AG04449 (cell line): Measurements from ENCODE around the gene HOXD11.

ENCODE experiments used
- CTCF ChIA-PET: fragments of 350-600 bp; formaldehyde crosslinking; extraction: SDS; loops from one replicate; lab custom pipeline; 2021; ENCODE audit warnings: antibody characterized with exemption; lab: Yijun Ruan, JAX
- POLR2A ChIA-PET: fragments of 400-600, 350-600 bp; formaldehyde crosslinking; extraction: SDS; loops from one replicate; lab custom pipeline; 2020; ENCODE audit warnings: antibody characterized with exemption, inconsistent platforms; lab: Yijun Ruan, JAX
- DNase-seq: peaks from one replicate; pipeline ENCODE4 v3.0.0-alpha.2; 2010; ENCODE audit warnings: low read depth, low spot score
- H3K4me3 ChIP-seq: 2 replicates; pipeline ENCODE4 v1.5.1; 2011; ENCODE audit warnings: low read depth, mild to moderate bottlenecking, control low read depth, low read length
- CTCF ChIP-seq: IDR thresholded peaks from one replicate; pipeline ENCODE4 v1.5.1; 2011; ENCODE audit warnings: mild to moderate bottlenecking, moderate library complexity, low read length, control low read depth, inconsistent platforms; ENCODE audit not compliant: insufficient read depth; ENCODE audit errors: missing control alignments

The HOXD11 gene

DNA sequence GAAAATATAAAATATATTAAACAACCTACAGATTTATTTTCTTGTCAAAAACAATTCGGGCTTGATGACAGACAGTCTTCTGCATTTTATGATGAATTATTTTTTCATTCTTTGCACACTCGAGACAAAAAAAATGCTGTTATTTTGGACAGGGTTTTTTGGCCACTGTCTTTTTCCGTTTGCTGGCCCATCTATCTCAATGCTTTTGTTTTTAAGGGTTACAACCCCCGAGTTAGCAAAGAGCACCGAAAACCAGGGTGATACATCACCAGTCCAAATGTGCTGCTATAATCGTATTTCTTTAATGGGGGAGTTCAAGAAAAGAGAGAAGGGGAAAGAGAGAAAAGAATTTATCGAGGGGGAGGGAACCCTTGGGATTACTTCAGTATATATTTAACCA lies 31.0 kb upstream of the HOXD11 start:
- DNase-seq: no peak
- POLR2A ChIA-PET: no interaction called here
- CTCF ChIA-PET: interaction anchor here (1.1 kb wide), 1 partner anchor 12 kb away, joined by 4 read pairs; no protein-coding TSS in a partner anchor
- TF ChIP-seq CTCF: no peak
- no peak overlapping the region for H3K4me3 ChIP-seq

DNA sequence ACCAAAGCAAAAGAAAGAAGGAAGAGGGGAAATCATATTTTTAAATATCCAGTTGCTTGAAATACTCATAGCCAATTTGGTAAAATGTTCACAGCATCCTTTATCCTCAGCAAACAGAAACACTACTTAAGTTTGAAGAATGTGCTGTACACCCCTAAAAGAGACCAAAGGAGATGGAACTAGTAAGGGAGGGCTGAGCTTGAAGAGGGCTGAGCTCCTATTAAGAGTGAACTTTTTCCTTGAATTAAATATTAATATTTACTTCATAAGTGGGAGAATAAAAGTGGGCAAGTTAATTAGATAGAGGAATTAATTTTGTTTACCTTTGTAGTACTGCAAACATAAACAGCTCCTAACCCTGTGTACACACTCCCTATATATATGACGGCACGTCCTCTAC lies 30.3 kb upstream of the HOXD11 start:
- H3K4me3 ChIP-seq: no peak overlapping the region
- CTCF ChIA-PET: interaction anchor here (1.1 kb wide), 1 partner anchor 12 kb away, joined by 4 read pairs; no protein-coding TSS in a partner anchor
- TF ChIP-seq CTCF: no peak
- no peak for DNase-seq
- POLR2A ChIA-PET: no interaction called here

DNA sequence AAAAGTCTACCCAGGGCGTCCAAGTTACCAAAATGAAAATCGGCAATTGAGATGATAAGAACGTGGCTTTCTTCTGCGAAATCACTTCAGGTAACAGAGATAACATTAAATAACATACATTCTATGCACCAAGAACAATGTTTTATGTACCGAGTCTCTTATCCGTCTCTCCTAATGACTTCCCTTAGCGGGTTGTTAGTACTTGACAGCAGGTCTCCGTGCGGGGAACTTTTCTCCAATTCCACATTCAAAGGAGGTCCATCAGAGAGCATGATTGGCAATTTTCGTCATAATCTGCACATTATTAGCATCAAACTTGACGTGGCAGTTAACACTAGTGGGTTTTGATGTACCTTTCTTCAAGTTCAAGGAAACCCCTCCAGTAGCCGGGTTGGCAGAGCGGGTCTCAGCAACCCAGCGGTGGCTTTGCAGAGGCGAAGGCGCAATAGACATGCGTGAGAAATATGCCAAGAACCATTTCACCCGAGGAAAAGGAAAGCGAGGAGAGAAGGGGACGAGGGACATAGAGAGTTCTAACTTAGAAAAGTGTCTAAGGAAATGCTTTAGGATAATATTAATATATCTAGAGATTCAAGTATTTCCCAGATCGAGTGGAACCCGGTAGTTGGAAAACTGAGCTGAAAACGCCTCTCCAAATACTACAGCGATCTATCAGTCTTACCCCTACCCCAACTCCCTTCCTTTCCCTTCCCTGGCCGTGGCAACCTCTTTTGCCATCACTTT lies 28.4 kb upstream of the HOXD11 start:
- CTCF ChIA-PET: interaction anchor here (0.8 to 7.9 kb wide), 10 partner anchors 9 to 715 kb away, joined by 3 to 115 read pairs (median 4); no protein-coding TSS in a partner anchor
- no peak for DNase-seq
- no peak for TF ChIP-seq CTCF
- H3K4me3 ChIP-seq: no peak overlapping the region
- POLR2A ChIA-PET: no interaction called here

DNA sequence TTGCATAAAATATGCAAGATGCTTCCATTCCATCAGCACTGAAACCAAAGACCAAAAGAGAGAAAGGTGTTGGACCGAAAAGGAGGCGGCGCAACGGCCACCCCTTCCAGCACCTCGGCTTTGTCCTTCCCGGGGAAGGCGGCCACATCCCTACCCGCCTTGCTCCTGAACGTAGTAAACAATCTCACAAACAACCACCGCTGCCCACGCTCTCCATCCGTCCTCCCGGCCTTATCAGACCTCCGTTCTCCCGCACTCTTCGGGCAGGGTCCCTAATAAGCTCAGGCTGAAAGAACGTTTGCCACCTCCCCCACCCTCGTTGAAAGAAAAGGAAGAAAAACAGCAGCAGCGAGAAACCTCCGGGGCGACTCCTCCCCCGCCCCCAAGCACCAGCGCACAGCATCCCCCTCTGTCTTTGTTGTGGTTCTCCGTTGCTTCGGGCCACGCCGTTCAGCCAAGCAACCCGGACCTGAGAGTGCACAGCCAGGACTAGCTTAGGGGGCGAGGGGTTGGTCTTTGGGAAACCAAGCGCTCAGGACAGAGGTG lies 27.7 kb upstream of the HOXD11 start:
- POLR2A ChIA-PET: no interaction called here
- no peak for DNase-seq
- no peak for TF ChIP-seq CTCF
- CTCF ChIA-PET: interaction anchor here (0.8 to 7.9 kb wide), 10 partner anchors 9 to 716 kb away, joined by 3 to 115 read pairs (median 4); no protein-coding TSS in a partner anchor
- no peak overlapping the region for H3K4me3 ChIP-seq

DNA sequence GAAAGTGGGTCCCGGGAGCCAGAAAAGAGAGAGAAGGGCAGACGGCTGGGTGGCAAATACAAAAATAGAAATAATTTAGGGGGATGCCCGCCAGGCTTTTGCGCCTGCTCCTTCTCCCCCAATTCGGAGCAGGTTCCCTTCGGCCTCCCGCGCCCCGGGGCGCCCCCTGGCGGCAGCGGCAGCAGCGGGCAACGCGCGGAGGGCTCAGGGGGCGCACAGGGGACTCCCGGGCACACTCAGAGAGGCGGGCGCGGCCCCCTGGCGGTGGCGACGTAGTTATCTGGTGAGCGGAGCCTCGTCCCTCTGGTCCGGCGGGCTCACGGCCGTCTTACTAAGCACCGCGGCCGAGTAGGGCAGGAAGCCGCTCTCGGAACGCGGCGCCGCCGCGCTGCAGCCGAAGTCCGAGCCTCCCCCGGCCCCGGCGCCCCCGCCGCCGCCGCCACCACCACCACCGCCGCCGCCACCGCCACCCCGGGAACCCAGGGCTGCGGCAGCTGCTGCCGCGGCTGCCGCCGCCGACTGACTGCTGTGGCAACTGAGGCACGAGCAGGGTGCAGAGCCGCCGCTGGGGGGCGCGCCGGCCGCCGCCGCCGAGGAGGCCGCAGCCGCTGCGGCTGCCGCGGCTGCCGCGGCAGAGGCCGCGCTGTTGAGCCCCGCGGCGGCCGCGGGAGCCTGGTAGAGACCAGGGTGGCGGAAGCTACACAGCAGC lies 27.1 kb upstream of the HOXD11 start:
- POLR2A ChIA-PET: no interaction called here
- H3K4me3 ChIP-seq: no peak overlapping the region
- CTCF ChIA-PET: interaction anchor here (0.8 to 7.9 kb wide), 14 partner anchors 9 to 721 kb away, joined by 3 to 115 read pairs (median 4); partner anchors contain the start of gene LNPK
- peak; percentile 72 for TF ChIP-seq CTCF
- DNase-seq: no peak
